Stimulated activated CD4-positive, alpha-beta T cell treated with anti-CD3 and anti-CD28 coated beads, Interleukin-4, amount 100 ng/mL, for 1 hour (primary cell): ENCODE results near the gene GALNT6.
"Not testable (repeated sequence)": the region's sequence is repeated elsewhere in the genome, so short reads cannot be mapped to it uniquely, and the experiment has no call there.

Experiments
- DNase-seq: peaks from one replicate; pipeline ENCODE4 v3.0.0-alpha.2; 2020

The GALNT6 gene

DNA sequence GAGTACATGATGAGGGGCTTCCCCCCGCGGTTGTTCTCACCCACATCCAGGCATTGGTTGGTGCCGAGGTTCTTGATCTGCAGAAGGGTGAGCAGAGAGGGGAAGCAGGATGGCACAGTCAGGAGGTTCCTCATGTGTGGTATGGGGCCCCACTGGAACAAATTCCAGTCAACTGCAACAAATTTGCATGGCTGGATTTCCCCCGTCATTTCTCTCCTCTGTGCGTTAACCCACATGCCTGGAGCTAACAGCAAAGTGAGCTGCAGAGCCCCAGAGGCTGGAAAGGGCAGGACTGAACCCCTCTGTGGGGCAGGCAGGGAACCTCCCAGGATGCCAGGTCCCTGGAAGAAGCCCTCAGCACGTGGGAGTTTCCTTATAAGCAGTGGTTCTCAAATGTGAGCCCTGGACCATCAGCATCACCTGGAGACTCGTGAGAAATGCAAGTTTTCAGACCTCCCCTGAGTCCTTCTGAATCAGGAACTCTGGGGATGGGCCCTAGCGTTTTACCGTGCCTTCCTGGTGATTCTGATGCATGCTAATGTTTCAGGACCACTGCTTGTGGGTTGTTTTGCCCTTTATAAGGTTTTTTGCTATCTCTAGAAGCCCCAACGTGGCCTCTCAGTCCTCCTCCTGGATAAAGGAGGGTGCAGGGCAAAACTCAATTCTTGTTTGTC, 33.7 kb downstream of the GALNT6 start:
- no peak for DNase-seq

DNA sequence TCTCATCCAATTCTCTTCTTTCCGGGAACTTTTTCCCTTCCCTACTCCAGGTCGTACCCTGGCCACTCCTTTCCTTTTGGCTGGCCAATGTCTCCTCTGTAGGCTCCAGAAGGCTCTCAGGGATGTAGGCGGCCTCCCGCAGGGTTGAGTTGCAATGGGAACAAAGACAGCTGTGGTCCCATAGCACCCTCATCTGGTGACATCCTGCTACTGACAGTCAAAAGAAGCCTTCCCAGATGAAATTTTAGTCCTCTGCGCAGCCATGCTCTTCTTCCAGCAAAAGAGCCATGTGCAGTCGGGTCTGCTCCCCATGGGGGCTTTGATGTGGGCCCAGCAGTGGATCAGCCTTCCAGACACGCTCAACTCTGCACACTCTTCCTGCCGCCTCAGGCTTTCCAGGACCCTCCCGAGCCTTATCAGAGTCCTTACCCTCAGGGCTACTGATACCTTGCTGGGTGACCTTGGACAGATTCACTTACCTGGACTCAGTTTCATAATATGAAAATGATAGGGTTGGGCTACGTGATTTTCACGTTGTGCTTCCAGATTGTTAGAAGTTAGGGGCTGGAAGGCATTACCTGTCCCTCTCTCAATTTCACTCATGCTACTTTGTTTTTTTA, 39.2 kb downstream of the GALNT6 start:
- DNase-seq = no peak

DNA sequence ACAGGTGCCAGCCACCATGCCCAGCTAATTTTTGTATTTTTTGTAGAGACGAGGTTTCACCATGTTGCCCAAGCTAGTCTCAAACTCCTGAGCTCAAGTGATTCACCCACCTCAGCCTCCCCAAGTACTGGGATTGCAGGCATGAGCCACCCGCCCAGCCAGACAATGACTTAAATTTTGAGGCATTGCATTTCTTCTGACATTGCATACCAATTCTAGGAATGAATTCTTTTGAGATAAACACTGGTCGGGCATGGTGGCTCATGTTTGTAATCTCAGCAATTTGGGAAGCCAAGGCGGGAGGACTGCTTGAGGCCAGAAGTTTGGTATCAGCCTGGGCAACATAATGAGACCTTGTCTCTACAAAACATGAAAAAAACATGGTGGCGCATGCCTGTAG, 42.2 kb downstream of the GALNT6 start:
- no peak for DNase-seq

DNA sequence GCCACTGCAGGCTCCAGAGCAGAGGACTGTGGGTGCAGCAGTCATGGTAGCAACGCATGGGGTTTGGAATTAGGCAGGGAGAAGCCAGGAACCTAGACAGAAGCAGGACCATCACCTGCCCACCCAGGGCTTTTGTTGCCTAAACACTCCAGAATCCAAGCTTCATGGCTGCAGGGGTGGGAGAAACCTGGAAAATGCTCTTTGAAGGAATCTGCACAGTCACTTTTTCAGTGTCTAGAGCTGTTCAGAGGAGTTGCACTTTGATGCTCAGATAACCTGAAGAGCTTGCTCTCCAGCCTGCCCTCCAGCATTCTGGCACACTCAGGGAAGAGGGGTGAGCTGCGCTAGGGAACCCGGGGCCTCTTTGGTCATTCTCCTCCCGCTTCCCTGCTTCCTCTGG, 43.1 kb downstream of the GALNT6 start:
- no peak for DNase-seq

DNA sequence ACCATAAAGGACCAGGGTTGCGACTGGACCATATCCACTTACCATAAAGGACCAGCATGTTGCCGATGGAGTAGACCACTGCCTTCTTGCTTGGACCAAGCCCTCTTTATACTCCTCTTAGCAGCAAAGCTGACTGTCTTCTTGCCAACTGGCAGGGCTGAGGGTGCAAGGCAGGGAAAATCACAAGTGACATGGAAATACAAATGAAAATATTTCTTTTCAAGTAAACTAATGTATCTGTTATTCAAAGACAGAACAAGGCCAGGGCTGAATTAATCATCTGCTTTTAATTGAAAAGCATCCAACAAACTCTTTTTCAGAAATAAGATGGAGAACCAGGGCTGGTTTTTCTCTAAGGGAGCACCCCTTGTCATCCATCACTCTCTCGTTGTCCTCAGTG, 44.6 kb downstream of the GALNT6 start, which contains the start of gene CELA1:
CELA1 (minus strand) TSS at position 99 of the 400 bp plus-strand sequence; CDS start at position 58, 41 bp downstream.
- no peak for DNase-seq

DNA sequence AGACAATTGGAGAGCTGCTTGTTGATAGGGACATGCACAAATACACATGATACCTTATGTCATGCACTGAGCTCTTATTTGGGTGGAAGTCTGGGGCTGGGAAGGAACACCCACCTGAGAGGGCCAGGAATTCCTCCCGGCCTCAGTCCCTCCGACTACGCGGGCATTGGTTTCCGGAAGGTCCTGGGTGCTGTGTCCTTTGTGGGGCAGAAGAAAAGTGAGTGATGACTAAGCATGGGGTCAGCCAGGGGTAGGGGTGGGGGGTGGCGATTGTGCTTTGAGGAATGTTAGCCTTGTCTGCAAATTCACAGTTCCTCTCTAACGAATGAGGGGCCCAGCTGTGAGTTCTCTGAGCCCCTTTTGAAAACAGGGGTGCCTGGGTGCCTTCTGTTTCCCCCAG, 45.5 kb downstream of the GALNT6 start:
- DNase-seq = no peak

DNA sequence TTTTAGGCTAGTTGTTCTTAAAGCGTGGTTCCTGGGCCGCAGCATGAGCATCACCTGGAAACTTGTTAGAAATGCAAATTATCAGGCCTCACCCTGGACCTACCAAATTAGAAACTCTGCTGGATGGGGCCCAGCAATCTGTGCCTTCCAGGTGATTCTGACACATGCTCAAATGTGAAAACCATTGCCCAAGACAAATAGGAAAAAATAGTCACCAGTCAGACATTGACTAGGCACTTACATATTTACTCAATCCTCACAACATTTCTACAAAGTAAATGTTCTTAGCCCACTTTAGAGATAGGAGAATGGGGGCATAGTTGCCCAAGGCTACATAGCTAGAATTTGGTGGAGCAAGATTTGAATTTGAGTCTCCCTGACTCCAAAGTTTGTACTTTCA, 48.0 kb downstream of the GALNT6 start:
- no peak for DNase-seq

DNA sequence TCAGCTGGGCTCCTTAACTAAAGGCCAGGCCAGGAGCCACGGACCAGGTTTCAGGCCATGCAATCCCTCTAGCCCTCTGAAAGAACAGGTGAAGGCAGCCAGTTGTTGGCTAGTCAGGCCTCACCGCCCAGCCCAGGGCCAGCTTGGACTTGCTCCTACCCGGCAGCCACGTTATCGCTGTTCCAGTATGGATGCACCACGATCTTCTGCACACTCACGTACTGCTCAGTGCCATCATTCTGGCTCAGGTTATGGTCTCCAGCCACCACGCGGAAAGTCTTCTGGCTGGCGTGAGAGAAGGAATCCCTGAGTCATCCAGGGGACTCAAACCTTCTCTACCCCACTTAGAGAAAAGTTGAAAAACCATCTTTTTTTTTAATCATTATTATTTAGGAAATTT, 48.8 kb downstream of the GALNT6 start:
- DNase-seq = no peak

DNA sequence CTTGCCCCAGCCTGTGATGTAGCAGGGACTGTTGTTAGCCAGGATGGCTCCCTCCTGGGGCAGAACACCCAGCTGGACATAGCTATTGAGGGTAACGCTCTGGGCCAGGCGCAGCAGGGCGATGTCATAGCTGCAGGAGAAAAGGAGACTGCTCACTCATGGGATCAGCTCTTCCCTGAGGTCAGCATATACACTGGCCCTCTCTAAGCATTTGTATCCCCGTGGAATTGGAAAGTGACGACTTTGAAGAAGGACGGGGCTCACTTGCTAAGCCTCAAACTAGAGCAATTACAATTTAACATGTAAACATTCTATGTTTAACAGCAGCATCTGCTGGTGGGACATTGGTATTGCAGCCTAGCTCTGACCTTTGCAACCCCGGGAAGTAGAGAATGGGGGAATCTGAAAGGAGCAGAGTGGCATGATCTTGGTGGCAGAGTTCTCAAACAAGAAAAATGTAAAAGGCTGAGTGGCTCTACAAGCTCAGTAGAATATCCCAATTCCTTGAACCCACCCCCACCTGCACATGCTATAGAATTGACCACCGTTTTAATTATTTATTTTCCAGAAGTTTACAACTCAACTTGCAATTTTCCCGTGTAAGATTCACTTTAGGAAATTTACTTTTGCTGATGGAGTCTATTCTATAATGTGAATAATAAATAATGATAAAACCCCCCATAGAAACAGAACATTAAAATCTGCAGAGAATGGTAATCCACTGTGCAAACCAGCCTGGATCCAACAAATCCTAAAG, 49.8 kb downstream of the GALNT6 start:
- peak; percentile 63 for DNase-seq

DNA sequence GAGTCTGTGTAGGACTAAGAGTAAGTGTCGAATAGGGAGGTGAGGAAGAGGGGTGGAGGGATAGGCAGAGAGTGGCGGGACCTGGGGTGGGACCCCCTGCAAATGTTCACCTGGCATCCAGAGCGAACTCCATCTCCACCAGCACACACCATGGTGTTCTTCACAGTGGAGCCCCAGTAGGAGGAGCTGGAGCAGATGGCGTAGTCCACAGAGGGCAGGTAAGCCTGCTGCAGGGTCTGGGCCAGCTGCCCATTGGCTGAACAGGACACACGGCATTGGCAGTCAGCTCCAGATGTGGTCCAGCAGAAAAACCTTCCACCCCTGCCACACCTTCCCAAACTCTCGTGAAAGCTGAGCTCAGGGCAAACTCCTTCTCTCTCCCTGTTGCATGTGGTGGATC, 51.5 kb downstream of the GALNT6 start:
- no peak for DNase-seq

DNA sequence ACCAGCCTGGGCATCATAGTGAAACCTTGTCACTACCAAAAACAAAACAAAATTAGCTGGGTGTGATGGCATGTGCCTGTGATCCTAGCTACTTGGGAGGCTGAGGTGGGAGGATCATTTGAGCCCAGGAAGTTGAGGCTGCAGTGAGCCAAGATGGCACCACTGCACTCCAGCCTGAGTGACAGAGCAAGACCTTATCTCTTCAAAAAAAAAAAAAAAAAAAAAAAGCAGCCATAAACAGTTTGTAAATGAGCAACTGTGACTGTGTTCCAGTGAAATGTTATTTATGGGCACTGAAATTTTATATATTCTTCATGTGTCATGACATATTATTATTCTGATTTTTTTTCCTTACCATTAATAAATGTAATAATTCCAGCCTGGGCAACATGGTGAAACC, 53.9 kb downstream of the GALNT6 start:
- DNase-seq = not testable (repeated sequence)

DNA sequence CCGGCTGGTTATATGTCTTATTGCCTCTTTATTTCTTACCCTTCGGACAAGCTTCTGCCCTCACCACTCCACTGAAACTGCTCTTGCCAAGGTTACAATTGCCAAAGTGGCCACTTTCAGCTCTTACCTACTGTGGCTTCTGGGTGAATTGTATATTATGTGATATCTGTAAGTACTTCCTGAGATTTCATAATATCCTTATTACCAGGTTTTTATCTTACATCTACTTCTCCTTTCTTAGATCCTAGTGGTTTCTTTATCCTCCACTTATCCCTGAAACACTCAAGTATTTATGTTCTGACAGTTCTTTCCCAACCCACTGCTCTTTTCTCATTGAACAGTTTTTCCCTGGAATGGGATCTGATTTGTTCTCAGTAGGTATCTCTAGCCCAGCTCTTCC, 55.3 kb downstream of the GALNT6 start:
- DNase-seq = no peak

DNA sequence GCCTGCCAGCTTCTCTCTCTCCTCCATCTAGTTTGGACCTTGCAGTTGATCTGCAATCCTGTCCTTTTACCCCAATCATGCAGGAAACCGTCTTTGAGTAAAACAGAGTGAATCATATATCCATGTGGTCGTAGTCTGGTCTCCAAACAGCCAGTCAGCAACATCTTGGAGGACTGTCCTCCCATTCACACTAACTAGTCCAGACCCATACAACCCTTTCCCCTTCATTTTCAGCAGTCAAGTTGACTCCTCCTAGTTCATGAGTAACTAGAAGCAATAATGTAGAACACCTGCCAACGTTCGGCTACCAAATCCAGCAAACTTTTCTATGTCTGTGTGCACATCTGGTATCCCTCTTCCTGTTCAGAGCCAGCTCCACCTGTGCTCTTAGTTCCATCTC, 56.4 kb downstream of the GALNT6 start:
- DNase-seq = no peak

DNA sequence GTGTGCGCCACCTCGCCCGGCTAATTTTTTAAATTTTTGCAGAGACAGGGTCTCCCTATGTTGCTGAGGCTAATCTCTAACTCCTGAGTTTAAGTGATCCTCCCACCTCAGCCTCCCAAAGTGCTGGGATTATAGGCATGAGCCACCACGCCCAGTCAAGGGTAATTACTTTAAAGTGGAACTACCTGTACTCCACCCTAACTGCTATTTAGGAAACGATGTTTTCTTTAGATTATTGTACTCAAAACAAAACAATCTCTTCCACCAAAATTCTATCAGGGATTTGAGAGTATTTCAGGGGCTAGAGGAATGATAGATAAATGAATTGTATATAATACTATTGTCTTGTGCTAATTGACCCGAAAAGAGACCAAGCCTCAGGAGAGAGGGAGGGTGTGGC, 57.7 kb downstream of the GALNT6 start:
- DNase-seq = no peak

DNA sequence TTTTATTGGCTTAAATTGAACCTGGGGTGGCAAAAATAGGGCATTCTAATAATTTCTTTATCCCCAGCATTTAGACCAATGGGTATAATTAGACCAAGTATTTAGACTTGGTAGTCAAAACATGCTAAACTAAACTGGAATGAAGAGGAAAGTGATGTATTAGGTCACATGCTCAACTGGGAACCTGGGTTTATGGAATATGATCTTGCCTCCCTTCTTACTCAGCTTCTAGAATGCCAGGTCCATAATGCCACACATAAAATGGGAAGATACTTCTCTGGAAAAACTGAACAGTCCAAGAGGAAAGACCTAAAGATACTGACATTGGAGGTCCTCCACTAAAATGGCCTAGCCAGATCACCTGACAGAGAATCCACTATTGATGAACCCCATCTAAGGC, 61.0 kb downstream of the GALNT6 start:
- DNase-seq = no peak

DNA sequence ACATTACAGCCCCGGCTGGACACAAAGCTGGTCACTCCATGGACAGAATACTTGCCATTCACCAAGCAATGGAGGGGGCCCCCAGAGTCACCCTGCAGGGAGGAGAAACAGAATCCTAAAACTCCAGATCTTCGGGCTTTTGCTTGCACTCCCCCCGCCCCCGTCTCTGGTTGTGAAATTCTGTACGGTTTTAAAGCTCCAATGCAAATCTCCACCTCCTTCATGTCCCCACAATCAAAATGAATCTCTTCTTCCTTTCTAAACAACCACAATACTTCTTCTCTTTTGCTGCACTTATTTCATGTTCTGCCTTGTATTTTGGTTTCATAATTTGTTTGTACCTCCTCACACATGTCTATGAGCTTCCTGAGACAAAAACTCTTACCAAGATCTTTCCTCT, 61.5 kb downstream of the GALNT6 start:
- no peak for DNase-seq

DNA sequence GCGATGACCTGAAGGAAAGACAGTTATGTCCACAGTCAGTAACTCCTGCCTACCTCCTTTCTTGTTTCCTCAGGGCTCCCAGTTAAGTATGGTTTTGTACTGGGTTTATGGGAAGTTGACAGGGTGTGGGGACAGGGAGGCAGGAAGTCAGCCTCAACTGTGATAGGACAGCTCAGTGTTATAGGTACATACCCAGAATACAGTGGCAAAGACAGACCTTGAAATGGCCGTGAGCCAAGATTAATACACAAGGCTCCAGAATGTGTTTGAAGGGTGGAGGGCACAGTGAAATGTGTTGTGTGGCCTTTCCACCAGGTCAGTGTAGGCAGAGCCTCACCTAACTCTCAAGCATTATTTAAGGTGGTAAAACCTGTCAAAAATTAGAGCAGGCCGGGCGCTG, 62.6 kb downstream of the GALNT6 start:
- no peak for DNase-seq

DNA sequence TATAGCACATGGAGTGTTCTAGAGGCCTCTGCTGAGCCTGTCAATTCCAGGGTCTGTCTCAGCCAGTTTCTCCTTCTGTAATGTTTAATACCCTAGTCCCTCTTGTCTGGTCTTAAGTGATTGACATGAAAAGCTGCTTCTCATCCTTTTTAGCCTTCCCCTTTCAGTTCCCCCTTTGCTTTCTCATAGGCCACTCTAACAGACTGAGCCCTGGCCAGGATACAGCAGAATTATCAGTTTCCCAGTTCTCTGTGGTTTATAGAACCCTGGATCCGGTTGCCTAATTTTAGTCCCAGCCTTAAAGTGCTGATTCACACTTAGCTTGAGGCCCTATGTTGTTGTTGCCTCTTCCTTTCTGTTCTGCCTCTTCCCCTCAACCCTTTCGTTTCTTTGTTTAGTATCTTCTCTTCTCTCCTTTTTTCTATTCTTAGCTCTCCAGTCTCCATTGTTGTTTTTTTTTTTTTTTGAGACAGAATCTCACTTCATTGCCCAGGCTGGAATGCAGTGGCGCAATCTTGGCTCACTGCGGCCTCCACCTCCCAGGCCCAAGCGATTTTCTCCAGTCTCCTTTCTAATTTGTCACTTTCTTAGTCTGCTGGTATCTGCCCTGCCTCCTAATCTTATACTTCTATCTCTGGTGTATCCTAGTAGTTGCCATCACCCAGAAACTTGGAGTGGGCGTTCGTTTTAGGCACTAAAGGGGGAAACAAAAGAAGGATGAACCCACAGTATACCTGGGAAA, 64.3 kb downstream of the GALNT6 start:
- no peak for DNase-seq

DNA sequence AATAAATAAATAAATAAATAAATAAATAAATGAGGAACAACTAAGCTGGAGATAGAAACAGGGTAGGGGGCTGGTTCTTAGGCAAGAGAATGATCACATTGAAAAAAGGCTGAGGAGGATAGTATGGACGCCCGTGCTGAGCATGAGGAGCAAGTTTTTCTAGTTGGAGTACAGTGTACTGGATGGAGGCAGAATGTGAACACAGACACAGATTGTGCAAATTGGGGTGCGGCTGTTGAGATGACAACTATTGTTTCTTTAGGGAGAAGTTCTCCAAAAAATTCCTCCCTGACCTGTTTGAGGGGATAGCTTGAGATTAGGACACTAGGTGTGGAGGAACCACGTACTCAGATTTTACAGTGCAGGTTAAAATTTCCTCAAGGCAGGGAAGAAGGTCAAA, 66.3 kb downstream of the GALNT6 start:
- DNase-seq = no peak

DNA sequence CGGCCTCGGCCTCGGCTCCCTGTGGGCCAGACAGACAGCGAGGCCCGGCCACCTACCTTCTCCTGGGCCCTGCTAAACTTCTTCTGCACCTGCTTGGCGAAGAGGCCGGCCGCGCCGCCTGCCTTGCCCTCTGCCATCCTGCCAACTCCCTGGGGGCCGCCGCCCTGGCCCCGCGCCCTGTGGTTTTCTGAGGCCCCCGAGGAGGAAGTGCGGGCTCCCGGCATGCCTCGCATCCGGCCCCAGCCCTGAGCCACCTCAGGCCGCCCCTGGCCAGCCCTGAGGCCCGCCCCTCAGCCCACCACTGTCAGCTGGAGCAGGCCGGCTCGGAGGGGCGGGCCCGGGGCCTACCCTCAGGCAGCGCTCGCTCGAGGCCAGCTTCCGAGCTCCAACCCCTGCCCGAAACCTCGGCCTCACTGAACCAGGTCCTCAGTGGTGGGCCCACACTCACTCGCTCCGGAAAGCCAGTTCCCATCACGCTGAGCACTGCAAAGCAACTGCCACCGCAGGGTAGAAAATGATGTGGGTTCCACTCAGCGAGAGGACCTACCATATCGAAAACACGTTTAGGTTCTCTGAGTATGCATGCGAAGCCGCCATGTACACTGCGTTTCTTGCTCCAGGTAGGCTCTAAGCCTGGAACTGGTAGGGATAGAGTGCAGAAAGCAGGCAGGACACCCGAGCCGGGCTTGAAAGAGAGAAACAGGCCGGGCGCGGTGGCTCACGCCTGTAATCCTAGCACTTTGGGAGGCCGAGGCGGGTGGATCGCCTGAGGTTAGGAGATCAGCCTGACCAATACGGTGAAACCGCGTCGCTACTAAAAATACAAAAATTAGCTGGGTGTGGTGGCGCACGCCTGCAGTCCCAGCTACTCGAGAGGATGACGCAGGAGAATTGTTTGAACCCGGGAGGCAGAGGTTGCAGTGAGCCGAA, 67.0 kb downstream of the GALNT6 start, which contains the start of gene BIN2:
BIN2 (minus strand) TSS at position 209 of the 930 bp plus-strand sequence; CDS start at position 137, 72 bp downstream.
- peak; percentile 66 for DNase-seq

DNA sequence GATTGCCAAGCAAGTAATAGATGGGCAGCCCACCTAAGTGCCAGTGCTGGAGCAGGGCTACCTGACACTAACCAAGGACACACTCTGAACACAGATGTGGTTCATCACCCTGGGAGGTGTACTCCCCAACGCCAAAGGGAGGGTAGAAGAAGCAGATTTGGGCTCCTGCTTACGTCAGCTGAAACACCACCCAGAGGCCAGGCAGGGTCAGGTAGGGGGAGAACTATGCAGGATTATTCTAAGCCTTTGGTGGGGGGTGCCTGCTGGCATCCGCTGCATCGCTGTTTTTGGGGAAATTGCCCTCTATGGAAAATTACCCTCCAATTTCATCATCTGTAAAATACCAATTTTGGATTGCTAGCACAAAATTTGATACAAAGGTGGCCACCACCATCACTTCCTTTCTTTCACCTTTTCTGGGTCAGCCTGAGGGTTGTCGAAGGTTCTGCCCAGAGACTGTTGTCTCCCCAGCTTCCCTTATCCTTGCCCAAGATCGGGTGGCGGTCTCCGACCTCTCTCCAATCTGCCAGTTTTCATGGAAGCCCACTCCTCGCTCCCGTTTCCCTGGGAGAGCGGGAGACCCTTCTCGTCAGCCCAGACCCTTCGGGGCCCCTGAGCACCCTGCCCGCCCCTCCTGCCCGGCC, 67.8 kb downstream of the GALNT6 start:
- peak; percentile 28 for DNase-seq

DNA sequence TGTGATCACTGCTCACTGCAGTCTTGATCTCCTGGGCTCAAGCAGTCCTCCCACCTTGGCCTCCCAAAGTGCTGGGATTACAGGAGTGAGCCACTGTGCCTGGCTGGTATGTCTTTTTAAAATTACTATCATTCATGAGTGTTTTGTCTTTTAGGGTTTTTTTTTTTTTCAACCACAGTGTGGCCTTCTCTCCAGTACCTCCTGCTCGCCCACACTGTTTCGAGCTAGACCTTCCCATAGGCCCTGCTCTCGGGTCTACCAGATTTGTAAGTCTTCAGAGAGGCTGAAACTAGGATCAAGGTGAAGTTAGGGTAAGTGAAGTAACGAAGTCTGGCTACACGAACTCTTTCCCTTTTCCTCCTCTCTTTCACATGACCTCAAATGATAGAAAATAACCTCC, 68.8 kb downstream of the GALNT6 start:
- DNase-seq = no peak
